MM.1S (cell line): ENCODE measurements around the gene PRR33.

Experiments
- CTCF ChIP-seq: fragments of 300-600 bp; sonication (generic); IDR thresholded peaks from 2 replicates; pipeline ENCODE4 v1.5.1; 2016; ENCODE audit warnings: antibody characterized with exemption, low read length, mixed read lengths
- EZH2 ChIP-seq: fragments of 300-600 bp; sonication (generic); optimal IDR thresholded peaks from 2 replicates; pipeline ENCODE3; 2017; ENCODE audit warnings: low read depth, mild to moderate bottlenecking, antibody characterized with exemption, low read length, mixed read lengths

- TF ChIP-seq CTCF (no peak), EZH2 (no peak)
These were observed 14.2 kb downstream of the PRR33 start for GRCh38 chr11:1877211-1878136.
